ENCODE data around the gene KIF20B.

The KIF20B gene

GRCh38 chr10:89705466-89705865, 4.1 kb downstream of the KIF20B start:
- Histone ChIP-seq H3K27ac (no peak overlapping the region), H3K79me2 (ENCODE audit: insufficient read depth, low read depth) (peaks cover 74% of the 10 kb centered on the region), H2AFZ (ENCODE audit: low read depth) (no peak overlapping the region), H3K4me1 (ENCODE audit: low read depth, poor library complexity, severe bottlenecking) (peaks cover 32% of the 10 kb centered on the region), H3K36me3 (ENCODE audit: insufficient read depth) (0 out of 2 replicates have a peak, but pooled peaks cover 4% of the 10 kb centered on the region), H4K20me1 (ENCODE audit: insufficient read depth) (0 out of 2 replicates have a peak, but pooled peaks cover 3% of the 10 kb centered on the region), H3K9ac (no peak overlapping the region), H3K4me3 (IDR thresholded peaks at IDR 0.05; ENCODE audit: insufficient read depth, low read depth, low read length) (no peak overlapping the region), H3K4me2 (no peak overlapping the region; the same call in 1 of the 2 replicates), H3K27me3 (ENCODE audit: insufficient read depth, low read depth) (no peaks in the 10 kb centered on the region)
- TF ChIP-seq CTCF (conservative IDR thresholded peaks at IDR 0.05; ENCODE audit: low read depth, low read length): no peak

- H3K79me2 ChIP-seq (ENCODE audit: insufficient read depth, low read depth): peaks cover 74% of the 10 kb centered on the region
- no peak overlapping the region for H2AFZ ChIP-seq (ENCODE audit: low read depth)
- H3K4me2 ChIP-seq: no peak overlapping the region
- 0 out of 2 replicates have a peak, but pooled peaks cover 3% of the 10 kb centered on the region for H4K20me1 ChIP-seq (ENCODE audit: insufficient read depth)
- no peaks in the 10 kb centered on the region for H3K27me3 ChIP-seq (ENCODE audit: insufficient read depth, low read depth)
- no peak overlapping the region for H3K4me3 ChIP-seq (IDR thresholded peaks at IDR 0.05; ENCODE audit: insufficient read depth, low read depth, low read length)
- H3K36me3 ChIP-seq (ENCODE audit: insufficient read depth): peaks cover 4% of the 10 kb centered on the region; the same call in 1 of the 2 replicates
- no peak for TF ChIP-seq CTCF (conservative IDR thresholded peaks at IDR 0.05; ENCODE audit: low read depth, low read length)
- H3K9ac ChIP-seq: no peak overlapping the region
- peaks cover 29% of the 10 kb centered on the region for H3K4me1 ChIP-seq (ENCODE audit: low read depth, poor library complexity, severe bottlenecking)
- no peak overlapping the region for H3K27ac ChIP-seq
Observed at GRCh38 chr10:89706011-89706410, 4.6 kb downstream of the KIF20B start.

- Histone ChIP-seq H3K27me3 (ENCODE audit: insufficient read depth, low read depth) (no peaks in the 10 kb centered on the region), H3K9ac (no peak overlapping the region), H3K36me3 (ENCODE audit: insufficient read depth) (peaks cover 4% of the 10 kb centered on the region; the same call in 1 of the 2 replicates), H3K4me1 (ENCODE audit: low read depth, poor library complexity, severe bottlenecking) (peaks cover 26% of the 10 kb centered on the region), H4K20me1 (ENCODE audit: insufficient read depth) (0 out of 2 replicates have a peak, but pooled peaks cover 3% of the 10 kb centered on the region), H3K4me2 (no peak overlapping the region), H2AFZ (ENCODE audit: low read depth) (no peak overlapping the region), H3K27ac (no peak overlapping the region), H3K4me3 (IDR thresholded peaks at IDR 0.05; ENCODE audit: insufficient read depth, low read depth, low read length) (no peak overlapping the region), H3K79me2 (ENCODE audit: insufficient read depth, low read depth) (peaks cover 64% of the 10 kb centered on the region)
- no peak for TF ChIP-seq CTCF (conservative IDR thresholded peaks at IDR 0.05; ENCODE audit: low read depth, low read length)
Observed at GRCh38 chr10:89707372-89707771, 6.0 kb downstream of the KIF20B start.

GRCh38 chr10:89710753-89711152, 9.4 kb downstream of the KIF20B start:
- H2AFZ ChIP-seq (ENCODE audit: low read depth): no peak overlapping the region
- H3K36me3 ChIP-seq (ENCODE audit: insufficient read depth): peaks cover 4% of the 10 kb centered on the region; the same call in 1 of the 2 replicates
- no peaks in the 10 kb centered on the region for H3K27me3 ChIP-seq (ENCODE audit: insufficient read depth, low read depth)
- H3K27ac ChIP-seq: no peak overlapping the region
- no peak overlapping the region for H3K9ac ChIP-seq
- no peak overlapping the region for H3K4me2 ChIP-seq
- no peak overlapping the region for H3K4me3 ChIP-seq (IDR thresholded peaks at IDR 0.05; ENCODE audit: insufficient read depth, low read depth, low read length)
- H4K20me1 ChIP-seq (ENCODE audit: insufficient read depth): 0 out of 2 replicates have a peak, but pooled peaks cover 3% of the 10 kb centered on the region
- H3K4me1 ChIP-seq (ENCODE audit: low read depth, poor library complexity, severe bottlenecking): peaks cover 5% of the 10 kb centered on the region
- no peak for TF ChIP-seq CTCF (conservative IDR thresholded peaks at IDR 0.05; ENCODE audit: low read depth, low read length)
- H3K79me2 ChIP-seq (ENCODE audit: insufficient read depth, low read depth): peaks cover 30% of the 10 kb centered on the region; the same call in 1 of the 2 replicates
